GM12878 (cell line): ENCODE results near the gene ZSWIM9.

Experiments
- JUNB ChIP-seq: IDR thresholded peaks from 2 replicates; pipeline ENCODE4 v1.6.1; 2016; ENCODE audit warnings: antibody characterized with exemption, mild to moderate bottlenecking
- MYC ChIP-seq: IDR thresholded peaks from 2 replicates; pipeline ENCODE4 v1.6.1; 2011; ENCODE audit warnings: mild to moderate bottlenecking, low read length, moderate library complexity, inconsistent platforms; ENCODE audit not compliant: insufficient read depth, insufficient replicate concordance, insufficient read length, severe bottlenecking
- POLR2A ChIP-seq: IDR thresholded peaks from 2 replicates; pipeline ENCODE4 v1.6.1; 2011; ENCODE audit warnings: low read depth, mild to moderate bottlenecking, low read length
- REST ChIP-seq: IDR thresholded peaks from 2 replicates; pipeline ENCODE4 v1.6.1; 2012; ENCODE audit warnings: mild to moderate bottlenecking, low read depth, low read length
- SREBF2 ChIP-seq: IDR thresholded peaks from 2 replicates; pipeline ENCODE4 v1.6.1; 2012; ENCODE audit warnings: mild to moderate bottlenecking, low read length
- ZNF274 ChIP-seq: IDR thresholded peaks from one replicate; pipeline ENCODE4 v1.8.0; 2011; ENCODE audit not compliant: insufficient read length, insufficient read depth
- ZZZ3 ChIP-seq: IDR thresholded peaks from 2 replicates; pipeline ENCODE4 v1.6.1; 2011; ENCODE audit warnings: low read depth; ENCODE audit not compliant: control insufficient read depth, insufficient read length

GRCh38 chr19:48190288-48190884, 19.9 kb downstream of the ZSWIM9 start:
- TF ChIP-seq SREBF2 (no peak), REST (no peak), JUNB (no peak), POLR2A (no peak), ZZZ3 (no peak), ZNF274 (no peak), MYC (no peak)
